ENCODE measurements around the gene UBAC1.
"Not testable (repeated sequence)": the region's sequence is repeated elsewhere in the genome, so short reads cannot be mapped to it uniquely, and the experiment has no call there.

UBAC1 gene

GRCh38 chr9:135893104-135893503 is 68.1 kb downstream of the UBAC1 start:
- no peak for DNase-seq

GRCh38 chr9:135892327-135892726 is 68.8 kb downstream of the UBAC1 start:
- not testable (repeated sequence) for DNase-seq

- DNase-seq = no peak
Measured at GRCh38 chr9:135891027-135891631, 70.0 kb downstream of the UBAC1 start.

- DNase-seq = no peak
Measured at GRCh38 chr9:135890190-135891026, 70.8 kb downstream of the UBAC1 start.

- no peak for DNase-seq
Measured at GRCh38 chr9:135889564-135890189, 71.5 kb downstream of the UBAC1 start.

- DNase-seq = no peak
Measured at GRCh38 chr9:135888766-135889394, 72.3 kb downstream of the UBAC1 start.

- no peak for DNase-seq
Measured at GRCh38 chr9:135888126-135888765, 72.9 kb downstream of the UBAC1 start.

- no peak for DNase-seq
Measured at GRCh38 chr9:135887585-135888050, 73.6 kb downstream of the UBAC1 start.

GRCh38 chr9:135887021-135887507 is 74.1 kb downstream of the UBAC1 start:
- DNase-seq = no peak

GRCh38 chr9:135886147-135886981 is 74.8 kb downstream of the UBAC1 start:
- no peak for DNase-seq

GRCh38 chr9:135885100-135885853 is 75.9 kb downstream of the UBAC1 start:
- DNase-seq = peak; percentile 35

GRCh38 chr9:135884328-135885035 is 76.7 kb downstream of the UBAC1 start:
- peak; percentile 31 for DNase-seq

GRCh38 chr9:135883410-135884089 is 77.6 kb downstream of the UBAC1 start:
- no peak for DNase-seq

Data from fibroblast of skin of right quadriceps (primary cell).